ENCODE results near the gene GFPT1. TPM values are rescaled to one million over a fixed set of nuclear protein-coding genes. Genes with fewer than 3 reads are reported as not detected.

The GFPT1 gene
- total RNA-seq, 1 donor from 2014 or later: 126 TPM

- Histone ChIP-seq H3K27me3 (ENCODE audit: insufficient read depth, low read length) (no peaks in the 10 kb centered on the region), H4K20me1 (ENCODE audit: insufficient read depth, low read length) (no peaks in the 10 kb centered on the region), H3K79me2 (ENCODE audit: insufficient read depth, low read length) (no peaks in the 10 kb centered on the region), H3K27ac (ENCODE audit: low read depth, low read length) (no peak overlapping the region), H2AFZ (ENCODE audit: low read depth, low read length) (peak overlapping the region; percentile 54), H3K4me3 (ENCODE audit: insufficient read depth, low read depth, low read length) (peak overlapping the region; percentile 66), H3K9ac (ENCODE audit: low read length) (peak overlapping the region; percentile 84), H3K9me3 (ENCODE audit: insufficient read depth, low read depth, low read length) (no peaks in the 10 kb centered on the region), H3K36me3 (ENCODE audit: insufficient read depth, low read length) (no peaks in the 10 kb centered on the region), H3K4me2 (ENCODE audit: low read length) (peak overlapping the region; percentile 97), H3K4me1 (ENCODE audit: insufficient read depth, low read length) (peaks cover 23% of the 10 kb centered on the region)
- Mint-ChIP-seq H3K27me3 (ENCODE audit: low read depth, unreplicated experiment) (peaks cover 2% of the 10 kb centered on the region), H3K27ac (ENCODE audit: unreplicated experiment) (no peak overlapping the region), H3K4me3 (ENCODE audit: unreplicated experiment) (no peak overlapping the region), H3K9me3 (ENCODE audit: unreplicated experiment) (peaks cover 5% of the 10 kb centered on the region), H3K36me3 (ENCODE audit: low read depth, unreplicated experiment) (no peaks in the 10 kb centered on the region), H3K4me1 (ENCODE audit: low read depth, unreplicated experiment) (peaks cover 3% of the 10 kb centered on the region)
- no peak for FAIRE-seq
- no peak for DNase-seq (ENCODE audit: low read depth)
- no peak for TF ChIP-seq CTCF (IDR thresholded peaks at IDR 0.05; ENCODE audit: insufficient read depth, low read depth, low read length)
- TF ChIP-seq EZH2 (IDR thresholded peaks at IDR 0.05; ENCODE audit: insufficient read depth, low read length): no peak
These were observed 80.6 kb downstream of the GFPT1 start for GRCh38 chr2:69306393-69306821.

- Histone ChIP-seq H3K36me3 (ENCODE audit: insufficient read depth, low read length) (no peaks in the 10 kb centered on the region), H3K27ac (ENCODE audit: low read depth, low read length) (no peak overlapping the region), H2AFZ (ENCODE audit: low read depth, low read length) (peak overlapping the region; percentile 54), H3K4me2 (ENCODE audit: low read length) (peak overlapping the region; percentile 97), H4K20me1 (ENCODE audit: insufficient read depth, low read length) (no peaks in the 10 kb centered on the region), H3K4me3 (ENCODE audit: insufficient read depth, low read depth, low read length) (peak overlapping the region; percentile 66), H3K9me3 (ENCODE audit: insufficient read depth, low read depth, low read length) (no peaks in the 10 kb centered on the region), H3K4me1 (ENCODE audit: insufficient read depth, low read length) (peaks cover 23% of the 10 kb centered on the region), H3K79me2 (ENCODE audit: insufficient read depth, low read length) (no peaks in the 10 kb centered on the region), H3K27me3 (ENCODE audit: insufficient read depth, low read length) (no peaks in the 10 kb centered on the region), H3K9ac (ENCODE audit: low read length) (peak overlapping the region; percentile 84)
- Mint-ChIP-seq H3K9me3 (ENCODE audit: unreplicated experiment) (peaks cover 5% of the 10 kb centered on the region), H3K36me3 (ENCODE audit: low read depth, unreplicated experiment) (no peaks in the 10 kb centered on the region), H3K4me3 (ENCODE audit: unreplicated experiment) (no peak overlapping the region), H3K27me3 (ENCODE audit: low read depth, unreplicated experiment) (peaks cover 2% of the 10 kb centered on the region), H3K27ac (ENCODE audit: unreplicated experiment) (no peak overlapping the region), H3K4me1 (ENCODE audit: low read depth, unreplicated experiment) (peaks cover 3% of the 10 kb centered on the region)
- DNase-seq (ENCODE audit: low read depth) (no peak), FAIRE-seq (no peak)
- TF ChIP-seq CTCF (IDR thresholded peaks at IDR 0.05; ENCODE audit: insufficient read depth, low read depth, low read length): no peak
- TF ChIP-seq EZH2 (IDR thresholded peaks at IDR 0.05; ENCODE audit: insufficient read depth, low read length): no peak
These were observed 81.2 kb downstream of the GFPT1 start for GRCh38 chr2:69305712-69306392.

- H3K9me3 ChIP-seq (ENCODE audit: insufficient read depth, low read depth, low read length): no peaks in the 10 kb centered on the region
- no peak overlapping the region for H3K4me3 ChIP-seq (ENCODE audit: insufficient read depth, low read depth, low read length)
- no peak overlapping the region for H3K27ac Mint-ChIP-seq (ENCODE audit: unreplicated experiment)
- no peaks in the 10 kb centered on the region for H3K36me3 ChIP-seq (ENCODE audit: insufficient read depth, low read length)
- peaks cover 4% of the 10 kb centered on the region for H3K27me3 Mint-ChIP-seq (ENCODE audit: low read depth, unreplicated experiment)
- no peak overlapping the region for H3K4me3 Mint-ChIP-seq (ENCODE audit: unreplicated experiment)
- no peaks in the 10 kb centered on the region for H3K27me3 ChIP-seq (ENCODE audit: insufficient read depth, low read length)
- H2AFZ ChIP-seq (ENCODE audit: low read depth, low read length): no peak overlapping the region
- no peaks in the 10 kb centered on the region for H3K79me2 ChIP-seq (ENCODE audit: insufficient read depth, low read length)
- H3K9me3 Mint-ChIP-seq (ENCODE audit: unreplicated experiment): peaks cover 5% of the 10 kb centered on the region
- peaks cover 23% of the 10 kb centered on the region for H3K4me1 ChIP-seq (ENCODE audit: insufficient read depth, low read length)
- no peak for TF ChIP-seq EZH2 (IDR thresholded peaks at IDR 0.05; ENCODE audit: insufficient read depth, low read length)
- no peak for TF ChIP-seq CTCF (IDR thresholded peaks at IDR 0.05; ENCODE audit: insufficient read depth, low read depth, low read length)
- no peak overlapping the region for H3K9ac ChIP-seq (ENCODE audit: low read length)
- no peaks in the 10 kb centered on the region for H4K20me1 ChIP-seq (ENCODE audit: insufficient read depth, low read length)
- no peak overlapping the region for H3K4me2 ChIP-seq (ENCODE audit: low read length)
- DNase-seq (ENCODE audit: low read depth) (no peak), FAIRE-seq (no peak)
- H3K27ac ChIP-seq (ENCODE audit: low read depth, low read length): no peak overlapping the region
- peaks cover 5% of the 10 kb centered on the region for H3K4me1 Mint-ChIP-seq (ENCODE audit: low read depth, unreplicated experiment)
- no peaks in the 10 kb centered on the region for H3K36me3 Mint-ChIP-seq (ENCODE audit: low read depth, unreplicated experiment)
These were observed 81.9 kb downstream of the GFPT1 start for GRCh38 chr2:69305166-69305565.

Data from astrocyte (in vitro differentiated cells and primary cell).